Endothelial cell (in vitro differentiated cells): ENCODE data around the gene TSPAN14. TPM values are rescaled to one million over a fixed set of nuclear protein-coding genes. Genes with fewer than 3 reads are reported as not detected.

Experiments used
- DNase-seq: peaks from one replicate; pipeline ENCODE4 v3.0.0; 2021; ENCODE audit warnings: low spot score
- H3K27ac Mint-ChIP-seq: one replicate; pipeline ENCODE4 v1.8.0; 2021; ENCODE audit warnings: mixed read lengths, inconsistent platforms; ENCODE audit not compliant: unreplicated experiment
- H3K27me3 Mint-ChIP-seq: one replicate; pipeline ENCODE4 v1.8.0; 2021; ENCODE audit warnings: mild to moderate bottlenecking, moderate library complexity, mixed read lengths, inconsistent platforms; ENCODE audit not compliant: unreplicated experiment
- H3K36me3 Mint-ChIP-seq: one replicate; pipeline ENCODE4 v1.8.0; 2021; ENCODE audit warnings: mild to moderate bottlenecking, low read depth, mixed read lengths, inconsistent platforms; ENCODE audit not compliant: unreplicated experiment
- H3K4me1 Mint-ChIP-seq: one replicate; pipeline ENCODE4 v1.8.0; 2021; ENCODE audit warnings: mild to moderate bottlenecking, mixed read lengths, inconsistent platforms; ENCODE audit not compliant: unreplicated experiment
- H3K4me3 Mint-ChIP-seq: one replicate; pipeline ENCODE4 v1.8.0; 2021; ENCODE audit warnings: mild to moderate bottlenecking, mixed read lengths, inconsistent platforms; ENCODE audit not compliant: unreplicated experiment
- H3K9me3 Mint-ChIP-seq: one replicate; pipeline ENCODE4 v1.8.0; 2021; ENCODE audit warnings: mixed read lengths, inconsistent platforms; ENCODE audit not compliant: unreplicated experiment
- total RNA-seq: library from RNA; stranded (reverse); fragmentation: NEBNext Ultra II Directional; extraction: Animal tissue kit (Norgen Biotek cat#: 25700); gene quantifications from one replicate; pipeline ENCODE4 v1.2.1, GENCODE V29; 2021; ENCODE audit not compliant: unreplicated experiment
- TF ChIP-seq, protein P1 (sequence below): fragments of 200-600 bp; sonication (generic); IDR thresholded peaks from one replicate; pipeline ENCODE4 v1.5.0; 2021; ENCODE audit warnings: antibody characterized with exemption; ENCODE audit not compliant: unreplicated experiment

Gene TSPAN14
- total RNA-seq, 1 donor from 2014 or later, result 147 TPM

DNA sequence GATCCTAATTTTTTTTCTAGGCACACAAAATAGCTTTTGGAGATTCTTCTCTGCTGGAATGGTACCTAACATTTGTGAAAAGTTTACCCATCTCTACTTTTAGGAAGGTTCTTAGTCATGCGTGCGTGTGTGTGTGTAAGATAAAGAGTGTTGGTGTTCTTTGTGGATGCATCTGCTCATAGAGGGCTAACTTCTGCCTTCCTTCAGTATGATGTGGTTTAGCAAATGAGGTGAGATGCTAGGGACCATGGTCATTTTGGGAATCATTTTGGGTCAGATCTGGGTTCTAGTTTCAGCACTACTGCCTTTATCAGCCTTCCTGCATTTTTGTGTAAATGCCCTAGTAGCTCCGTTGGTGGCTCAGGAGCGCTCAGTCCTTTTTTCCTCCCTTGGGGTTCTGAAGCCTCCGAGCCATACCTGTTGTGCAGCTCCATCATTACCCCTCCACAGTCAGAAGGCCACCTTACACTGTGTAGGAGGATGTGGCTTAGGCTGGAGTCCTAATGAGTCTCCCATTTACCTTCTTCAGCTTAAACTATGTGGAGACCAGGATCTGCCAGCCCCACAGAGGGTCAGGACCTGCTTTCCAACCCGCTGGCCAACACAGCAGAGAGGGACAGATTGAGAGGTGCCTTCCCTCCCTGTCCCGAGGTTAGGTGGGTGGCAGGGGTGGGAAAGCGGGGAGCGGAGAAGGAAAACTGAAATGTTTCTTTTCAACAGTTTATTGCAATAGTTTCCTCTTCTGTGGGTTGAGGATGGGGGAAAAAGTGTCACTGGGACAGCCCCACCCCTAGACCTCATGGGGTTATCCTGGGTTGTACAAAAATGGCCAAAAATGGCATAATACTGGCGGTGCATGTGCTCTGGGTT lies 31.2 kb downstream of the TSPAN14 start:
- H3K4me3 Mint-ChIP-seq, result peak overlapping the region; percentile 60
- DNase-seq, result no peak
- H3K27ac Mint-ChIP-seq, result no peak overlapping the region
- peaks cover 13% of the 10 kb centered on the region for H3K27me3 Mint-ChIP-seq
- peaks cover 19% of the 10 kb centered on the region for H3K36me3 Mint-ChIP-seq
- H3K4me1 Mint-ChIP-seq, result peaks cover 43% of the 10 kb centered on the region
- TF ChIP-seq, protein P1, sequence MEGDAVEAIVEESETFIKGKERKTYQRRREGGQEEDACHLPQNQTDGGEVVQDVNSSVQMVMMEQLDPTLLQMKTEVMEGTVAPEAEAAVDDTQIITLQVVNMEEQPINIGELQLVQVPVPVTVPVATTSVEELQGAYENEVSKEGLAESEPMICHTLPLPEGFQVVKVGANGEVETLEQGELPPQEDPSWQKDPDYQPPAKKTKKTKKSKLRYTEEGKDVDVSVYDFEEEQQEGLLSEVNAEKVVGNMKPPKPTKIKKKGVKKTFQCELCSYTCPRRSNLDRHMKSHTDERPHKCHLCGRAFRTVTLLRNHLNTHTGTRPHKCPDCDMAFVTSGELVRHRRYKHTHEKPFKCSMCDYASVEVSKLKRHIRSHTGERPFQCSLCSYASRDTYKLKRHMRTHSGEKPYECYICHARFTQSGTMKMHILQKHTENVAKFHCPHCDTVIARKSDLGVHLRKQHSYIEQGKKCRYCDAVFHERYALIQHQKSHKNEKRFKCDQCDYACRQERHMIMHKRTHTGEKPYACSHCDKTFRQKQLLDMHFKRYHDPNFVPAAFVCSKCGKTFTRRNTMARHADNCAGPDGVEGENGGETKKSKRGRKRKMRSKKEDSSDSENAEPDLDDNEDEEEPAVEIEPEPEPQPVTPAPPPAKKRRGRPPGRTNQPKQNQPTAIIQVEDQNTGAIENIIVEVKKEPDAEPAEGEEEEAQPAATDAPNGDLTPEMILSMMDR, result no peak
- H3K9me3 Mint-ChIP-seq, result no peaks in the 10 kb centered on the region

DNA sequence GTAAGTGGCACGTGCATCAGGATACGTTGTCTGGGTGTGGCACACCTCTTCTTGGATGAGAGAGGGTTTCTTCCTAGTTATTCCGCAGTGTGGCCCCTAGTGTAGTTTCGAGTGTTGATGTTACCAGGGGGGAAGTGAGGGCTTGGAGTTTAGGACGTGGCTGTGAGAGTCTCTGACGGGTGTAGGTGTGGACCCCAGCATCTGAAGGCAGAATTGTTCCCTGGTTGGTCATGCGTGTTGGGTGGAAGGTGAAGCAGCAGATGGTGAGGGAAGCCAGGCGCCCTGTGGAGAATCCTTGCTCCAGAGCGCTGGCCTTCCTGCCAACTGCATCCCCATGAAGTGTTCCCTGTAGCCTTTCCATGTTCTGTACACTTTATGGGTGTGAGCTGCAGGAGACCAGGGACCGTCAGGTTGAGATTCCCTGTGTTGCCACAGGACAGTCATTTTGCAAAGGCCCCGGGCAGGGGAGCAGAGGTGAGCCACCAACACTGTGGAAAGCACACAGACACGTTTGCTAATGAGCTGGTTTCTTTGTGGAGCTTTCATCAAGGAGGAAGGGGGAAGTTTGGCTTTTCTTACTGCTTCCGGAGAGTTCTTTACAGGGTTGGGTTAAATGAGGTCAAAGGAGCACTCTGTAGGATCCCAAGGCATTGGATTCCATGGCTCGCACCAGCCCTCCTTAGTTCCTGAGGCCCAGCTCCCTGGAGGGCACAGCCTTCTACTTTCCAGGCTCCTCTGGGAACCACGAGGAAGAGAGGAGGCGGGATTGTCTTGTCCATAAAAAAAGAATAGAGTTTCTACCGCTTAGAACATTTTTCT lies 32.0 kb downstream of the TSPAN14 start:
- Mint-ChIP-seq H3K36me3 (peaks cover 24% of the 10 kb centered on the region), H3K4me1 (peaks cover 44% of the 10 kb centered on the region), H3K27me3 (peaks cover 15% of the 10 kb centered on the region), H3K27ac (no peak overlapping the region), H3K4me3 (peak overlapping the region; percentile 60), H3K9me3 (no peaks in the 10 kb centered on the region)
- DNase-seq, result no peak
- TF ChIP-seq, protein P1, result no peak

DNA sequence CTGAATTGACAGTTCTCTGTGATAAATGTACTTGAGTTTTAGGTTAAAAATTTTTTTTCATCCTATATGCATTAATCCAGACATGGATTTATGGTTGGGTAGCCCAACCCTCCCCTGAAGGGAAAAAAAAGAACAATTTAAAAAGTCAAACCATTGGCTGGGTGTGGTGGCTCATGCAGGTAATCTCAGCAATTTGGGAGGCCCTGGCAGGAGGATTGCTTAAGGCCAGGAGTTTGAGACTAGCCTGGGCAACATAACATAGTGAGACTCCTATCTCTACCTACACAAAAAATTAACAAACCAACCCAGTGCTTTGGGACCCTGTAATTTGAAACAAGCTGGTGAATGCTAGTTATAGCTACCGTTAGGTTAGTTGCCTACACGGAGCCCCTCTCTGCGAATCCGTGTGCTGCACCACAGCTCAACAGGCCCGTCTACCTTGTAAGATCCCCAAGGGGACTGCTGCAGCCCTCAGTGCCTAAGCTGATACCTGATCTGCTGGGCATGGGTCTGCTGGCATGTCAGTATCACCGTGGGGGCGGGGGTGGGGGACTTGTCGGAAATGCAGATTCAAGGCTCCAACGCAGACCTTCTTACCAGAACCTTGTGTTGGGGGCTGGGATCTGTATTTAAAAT lies 32.8 kb downstream of the TSPAN14 start:
- Mint-ChIP-seq H3K27ac (no peak overlapping the region), H3K4me1 (peaks cover 50% of the 10 kb centered on the region), H3K4me3 (no peak overlapping the region), H3K9me3 (no peaks in the 10 kb centered on the region), H3K36me3 (peaks cover 28% of the 10 kb centered on the region), H3K27me3 (peaks cover 15% of the 10 kb centered on the region)
- TF ChIP-seq, protein P1, result no peak
- no peak for DNase-seq

DNA sequence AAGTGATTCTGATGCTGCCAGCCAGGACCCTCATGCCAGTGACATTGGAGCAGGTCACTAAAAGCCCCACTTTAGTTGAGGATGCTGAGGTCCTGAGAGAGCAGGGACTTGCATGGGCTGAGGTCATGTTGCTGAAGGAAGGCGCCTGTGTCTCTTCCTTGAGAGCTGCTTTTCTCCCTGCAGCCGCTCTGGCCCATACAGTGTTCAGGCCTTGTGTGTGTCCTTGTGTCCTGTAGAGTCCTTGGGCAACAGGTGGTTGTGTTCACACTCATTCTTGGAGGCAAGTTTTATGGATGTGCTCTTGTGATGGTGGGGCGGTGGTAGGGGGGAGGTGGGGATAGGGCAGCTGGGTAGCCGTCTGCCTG lies 33.3 kb downstream of the TSPAN14 start:
- TF ChIP-seq, protein P1, result no peak
- peaks cover 52% of the 10 kb centered on the region for H3K4me1 Mint-ChIP-seq
- no peak overlapping the region for H3K27ac Mint-ChIP-seq

More for the DNA sequence above, 33.3 kb downstream of the TSPAN14 start:
- Mint-ChIP-seq H3K27me3 (peaks cover 15% of the 10 kb centered on the region), H3K36me3 (peaks cover 28% of the 10 kb centered on the region), H3K4me3 (no peak overlapping the region), H3K9me3 (no peaks in the 10 kb centered on the region)
- DNase-seq, result no peak
